ENCODE results near the gene EIF4EBP2.
A peak's percentile ranks its signal among the peaks of the same experiment; 100 is the strongest.

Gene EIF4EBP2

DNA sequence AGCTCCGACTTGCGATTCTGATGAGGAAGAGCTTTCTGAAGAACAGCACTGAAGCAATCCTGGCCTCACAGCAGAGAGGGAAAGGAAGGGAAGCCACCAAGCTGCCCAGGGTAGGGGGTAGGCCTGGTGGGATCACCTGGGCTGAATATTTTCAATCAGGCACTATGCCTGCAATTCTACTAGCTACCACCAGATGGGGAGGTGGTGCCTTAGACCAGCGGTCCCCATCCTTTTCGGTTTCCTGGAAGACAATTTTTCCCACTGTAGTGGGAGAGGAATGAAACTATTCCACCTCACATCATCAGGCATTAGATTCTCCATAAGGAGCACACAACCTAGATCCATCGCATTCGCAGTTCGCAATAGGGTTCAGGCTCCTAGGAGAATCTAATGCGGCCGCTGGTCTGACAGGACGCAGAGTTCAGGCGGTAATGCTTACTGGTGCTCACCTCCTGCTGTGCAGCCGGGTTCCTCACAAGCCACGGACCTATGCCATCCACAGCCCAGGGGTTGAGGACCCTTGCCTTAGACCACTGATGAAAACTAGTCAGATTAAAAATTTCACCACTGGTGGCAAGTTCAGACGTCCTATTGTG lies 24.3 kb upstream of the EIF4EBP2 start:
- no peak for DNase-seq

DNA sequence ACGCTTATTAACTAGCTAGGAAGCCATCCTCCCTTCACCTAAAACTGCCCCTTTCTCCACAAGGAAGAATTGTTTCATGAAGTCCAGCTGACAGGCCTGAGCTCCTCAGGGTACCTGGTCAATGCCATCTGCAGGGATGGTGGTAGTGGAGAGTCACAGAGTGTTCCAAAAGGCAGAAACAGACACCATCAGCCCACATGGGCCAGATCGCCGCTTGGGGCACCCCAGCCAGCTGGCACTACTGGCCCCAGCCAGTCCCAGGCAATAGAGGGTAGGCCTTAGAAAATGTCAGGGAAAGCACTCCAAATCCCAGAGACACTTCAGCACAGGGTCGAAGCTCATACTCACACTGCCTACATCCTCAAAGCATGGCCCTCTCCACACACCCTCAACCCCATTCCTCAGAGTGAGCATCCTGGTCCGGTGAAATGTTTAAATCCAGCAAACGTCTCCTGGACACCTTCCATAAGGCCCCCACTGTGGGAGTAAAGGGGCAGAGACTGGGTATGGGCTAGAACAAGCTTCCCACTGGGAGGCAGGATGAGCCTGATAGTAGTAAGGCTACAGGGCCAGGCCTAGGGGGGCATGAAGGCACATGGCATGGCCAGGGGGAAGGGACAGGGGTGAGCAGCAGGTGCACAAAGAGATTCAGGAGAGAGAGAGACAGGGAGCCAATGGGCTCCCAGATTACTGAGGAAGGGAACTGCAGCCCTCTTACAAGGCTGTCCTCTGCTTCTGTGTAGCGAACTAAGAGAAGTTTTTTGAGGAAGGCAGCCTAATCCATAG lies 23.4 kb upstream of the EIF4EBP2 start:
- no peak for DNase-seq

DNA sequence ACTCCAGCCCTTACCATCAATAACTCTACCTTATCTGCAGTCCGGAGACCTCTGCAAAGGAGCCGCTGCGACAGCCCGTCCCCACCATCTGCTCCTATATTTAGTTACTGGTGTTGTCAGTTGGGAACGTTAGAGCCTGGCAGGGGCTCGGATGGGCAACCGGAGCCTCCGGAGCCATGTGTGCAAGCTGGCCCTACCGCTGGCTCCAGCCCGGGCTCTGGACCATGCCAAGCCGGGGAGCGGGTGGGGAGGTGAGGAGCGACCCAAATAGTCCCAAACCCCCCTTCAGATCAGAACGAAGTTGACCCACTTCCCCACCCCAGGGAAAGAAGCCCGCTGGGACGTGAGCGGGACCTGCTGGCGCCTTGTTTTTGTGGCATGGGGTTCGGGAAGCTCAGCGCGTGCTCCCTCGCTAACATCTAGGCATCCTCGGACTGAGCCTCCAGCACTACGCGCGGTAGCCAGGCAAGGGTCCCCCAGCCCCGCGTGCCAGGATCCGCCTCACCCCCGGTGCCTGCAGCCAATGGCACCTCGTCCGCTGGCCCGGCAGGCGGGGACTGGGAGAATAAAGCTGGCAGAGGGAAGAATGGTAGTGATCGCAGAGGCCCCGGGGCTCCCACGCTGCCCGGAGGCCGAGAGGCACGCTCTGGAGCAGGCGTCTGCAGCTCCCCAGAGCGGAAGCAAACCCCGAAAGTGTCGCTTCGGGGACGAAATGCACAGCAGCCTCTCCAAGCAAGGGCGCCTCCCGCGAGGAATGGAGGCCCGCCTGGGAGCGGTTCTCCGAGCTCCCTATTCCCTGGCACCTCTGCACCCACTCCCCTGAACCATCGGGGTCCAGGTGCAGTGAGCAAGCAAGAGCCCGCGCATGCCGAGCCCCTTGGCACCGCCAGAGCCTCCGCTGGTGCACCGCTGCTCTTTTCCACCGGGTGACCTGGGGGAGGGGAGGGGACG lies 22.2 kb upstream of the EIF4EBP2 start:
- peak; percentile 52 for DNase-seq

DNA sequence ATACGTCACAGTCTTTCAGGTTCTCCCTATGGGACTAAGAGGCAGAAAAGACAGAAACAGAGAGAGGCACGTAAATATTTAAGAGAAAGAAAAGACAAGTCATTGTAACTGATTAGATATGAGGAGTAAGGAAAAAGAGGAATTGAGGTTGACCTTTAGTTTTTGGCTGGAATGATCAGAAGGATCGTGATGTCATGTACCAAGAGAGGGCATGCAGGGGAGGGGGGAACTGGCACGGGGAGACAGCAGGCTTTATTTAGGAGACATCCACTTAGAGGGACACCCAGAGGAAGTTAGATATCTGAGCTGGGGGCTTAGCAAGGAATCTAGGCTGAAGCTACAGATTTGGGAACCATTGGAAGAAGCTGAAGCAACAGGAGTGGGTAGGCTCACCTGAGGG lies 12.3 kb upstream of the EIF4EBP2 start:
- DNase-seq = no peak

DNA sequence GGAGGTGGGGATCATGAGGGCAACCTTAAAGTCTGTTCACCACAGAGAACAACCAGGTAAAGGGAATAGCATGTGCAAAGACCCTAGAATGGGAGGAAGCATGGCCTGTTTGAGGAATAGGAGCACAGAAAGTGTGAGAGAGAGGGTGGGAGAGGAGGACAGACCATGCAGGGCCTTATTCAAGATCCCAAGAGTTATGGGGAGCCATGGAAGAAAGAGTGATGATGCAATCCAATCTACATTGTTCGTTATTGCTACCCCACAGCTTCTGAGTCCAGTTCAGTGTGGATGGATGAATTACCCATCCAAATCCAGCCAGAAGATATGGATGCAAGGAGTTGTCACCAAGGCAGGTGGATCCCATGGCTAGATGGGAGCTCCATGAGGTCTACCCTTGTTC lies 7.8 kb upstream of the EIF4EBP2 start:
- DNase-seq = no peak

DNA sequence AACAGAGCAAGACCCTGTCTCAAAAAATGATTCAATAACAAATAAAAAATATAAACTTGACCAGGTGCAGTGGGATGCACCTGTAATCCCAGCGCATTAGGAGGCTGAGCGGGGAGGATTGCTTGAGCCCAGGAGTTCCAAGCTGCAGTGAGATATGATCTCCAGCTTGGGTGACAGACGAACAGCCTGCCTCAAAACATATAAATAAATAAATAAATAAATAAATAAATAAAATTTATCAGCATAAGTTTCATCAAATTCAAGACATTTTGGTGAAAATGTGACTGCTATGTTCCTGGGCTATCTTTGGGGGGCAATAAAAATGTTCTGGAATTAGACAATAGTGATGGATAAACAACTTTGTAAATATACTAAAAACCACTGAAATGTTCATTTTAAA lies 4.8 kb upstream of the EIF4EBP2 start:
- no peak for DNase-seq

DNA sequence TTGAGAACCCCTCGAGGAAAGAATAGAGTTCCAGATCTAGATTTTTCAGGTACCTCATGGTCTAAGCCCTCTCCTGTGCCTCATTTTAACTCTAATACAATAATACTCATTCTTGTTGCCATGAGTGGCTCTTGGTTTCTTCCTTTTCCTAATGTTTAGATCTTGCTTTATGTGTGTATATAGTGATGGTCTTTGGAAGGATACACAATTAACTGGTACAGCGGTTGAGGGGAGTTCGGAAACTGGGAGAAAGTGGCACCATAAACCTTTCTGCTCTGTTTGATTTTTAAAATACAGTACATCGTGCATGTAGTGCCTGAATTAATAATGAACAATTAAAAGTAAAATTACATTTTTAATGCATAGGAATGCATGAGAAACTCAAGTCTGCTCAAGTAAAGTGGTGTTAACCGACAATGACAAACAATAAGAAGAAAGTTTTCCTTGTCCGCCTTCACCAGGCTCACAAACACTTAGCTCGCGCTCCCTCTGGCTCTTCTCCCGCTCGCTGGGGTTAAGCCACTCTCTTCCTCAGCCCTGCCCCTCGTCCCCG lies 386 bp upstream of the EIF4EBP2 start:
- no peak for DNase-seq

DNA sequence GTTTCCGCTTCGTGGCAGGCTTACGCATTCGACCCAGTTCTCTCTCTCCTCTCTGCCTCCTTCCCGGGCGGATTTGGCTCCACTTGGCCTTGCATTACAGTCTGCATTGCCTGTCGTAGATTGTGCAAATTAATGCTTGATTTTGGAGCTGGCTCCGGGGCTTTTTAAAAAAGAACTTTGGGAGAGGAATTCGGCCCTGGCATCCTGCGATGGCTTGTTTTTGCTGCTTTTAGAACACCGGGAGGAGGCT lies 767 bp downstream of the EIF4EBP2 start:
- DNase-seq = no peak

DNA sequence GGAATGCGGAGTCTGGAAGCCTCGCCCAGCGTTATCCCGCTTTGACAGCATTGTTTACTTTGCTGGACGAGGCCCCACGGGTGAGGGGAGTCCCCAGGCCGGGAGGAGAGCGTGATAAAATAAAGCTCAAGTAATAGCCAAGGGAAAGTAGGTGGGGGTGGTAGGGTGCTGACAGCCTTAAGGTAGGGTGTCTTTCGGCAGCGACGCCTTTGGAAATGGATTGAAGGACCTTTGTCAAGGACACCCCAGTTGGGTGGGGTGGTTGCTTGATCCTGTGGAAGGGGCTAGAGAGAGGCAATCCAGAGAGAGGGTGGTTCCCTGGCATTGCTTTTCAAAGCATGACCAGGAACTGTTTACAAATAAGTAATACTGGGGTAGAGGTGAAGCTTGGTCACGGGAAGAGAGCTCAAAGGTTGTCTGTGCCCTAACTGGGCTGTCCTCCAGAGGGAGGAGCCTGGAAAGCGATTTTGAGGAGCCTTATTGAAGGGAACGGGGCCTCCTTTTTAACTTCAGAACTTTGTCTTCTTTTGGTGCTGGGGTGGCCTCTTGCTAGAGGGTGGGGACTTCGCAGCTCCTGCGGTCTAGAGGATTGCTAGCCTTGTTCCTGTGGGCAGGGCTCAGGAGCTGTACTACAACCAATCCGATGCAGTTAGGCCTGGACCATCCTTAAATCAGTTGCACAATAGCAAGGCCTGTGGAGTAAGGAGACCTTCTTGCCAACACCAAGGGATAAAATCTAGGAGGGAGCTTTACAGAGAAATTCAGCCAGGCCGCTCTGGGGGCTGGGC lies 1.3 kb downstream of the EIF4EBP2 start:
- DNase-seq = peak; percentile 95

DNA sequence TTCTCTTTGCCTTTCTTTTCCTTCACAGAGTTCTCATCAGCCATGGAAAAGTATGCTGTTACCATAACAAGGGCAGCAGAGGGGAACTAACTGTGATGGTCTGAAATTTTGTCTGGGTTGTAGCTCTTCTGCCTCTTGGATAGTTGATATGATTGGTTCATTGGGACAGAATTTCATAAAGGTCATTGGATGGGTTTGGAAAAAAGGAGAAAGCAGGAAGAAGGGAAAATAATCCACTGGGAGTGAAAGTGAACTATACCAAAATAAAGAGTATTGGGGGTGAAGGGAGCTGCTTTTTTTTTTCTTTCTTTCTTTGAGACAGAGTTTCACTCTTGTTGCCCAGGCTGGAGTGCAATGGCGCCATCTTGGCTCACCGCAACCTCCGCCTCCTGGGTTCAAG lies 5.8 kb downstream of the EIF4EBP2 start:
- DNase-seq = no peak

DNA sequence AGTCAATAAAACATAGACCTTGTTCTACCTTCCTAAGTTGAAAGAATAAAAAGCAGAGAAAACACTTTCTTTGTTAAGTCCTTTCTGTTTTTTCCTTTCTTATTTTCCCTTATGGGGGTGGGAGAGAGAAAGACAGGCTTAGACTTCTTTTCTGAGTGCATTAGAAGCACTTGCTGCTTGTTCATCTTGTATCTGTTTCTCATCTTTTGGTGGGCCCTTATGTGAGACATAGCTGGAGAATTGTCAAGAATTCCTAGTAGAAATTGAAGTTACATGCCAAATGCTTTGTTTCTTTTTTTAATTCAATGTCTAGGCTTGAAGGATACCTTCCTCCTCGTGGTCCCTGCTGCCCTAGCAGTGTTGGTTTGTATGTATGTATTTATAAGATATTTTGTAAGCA lies 6.7 kb downstream of the EIF4EBP2 start:
- DNase-seq = no peak

DNA sequence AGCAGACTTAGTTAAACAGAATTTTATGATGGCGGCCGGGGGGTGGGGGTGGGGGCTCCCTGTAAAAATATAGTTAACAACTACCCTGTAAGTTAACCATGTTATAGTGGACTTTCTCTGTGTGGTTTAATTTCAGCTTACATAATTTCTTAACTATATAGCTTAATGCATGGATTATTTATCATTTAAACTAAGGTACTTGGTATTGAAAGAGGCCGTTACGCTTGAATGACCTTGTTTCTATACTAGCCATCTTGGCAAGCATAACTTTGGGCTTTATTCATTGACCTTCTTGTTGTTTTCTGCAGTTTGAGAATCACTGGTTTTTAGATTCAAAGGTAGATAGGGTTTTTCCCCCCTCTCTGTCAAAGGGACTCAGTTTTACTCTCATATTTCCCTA lies 8.4 kb downstream of the EIF4EBP2 start:
- DNase-seq = no peak

DNA sequence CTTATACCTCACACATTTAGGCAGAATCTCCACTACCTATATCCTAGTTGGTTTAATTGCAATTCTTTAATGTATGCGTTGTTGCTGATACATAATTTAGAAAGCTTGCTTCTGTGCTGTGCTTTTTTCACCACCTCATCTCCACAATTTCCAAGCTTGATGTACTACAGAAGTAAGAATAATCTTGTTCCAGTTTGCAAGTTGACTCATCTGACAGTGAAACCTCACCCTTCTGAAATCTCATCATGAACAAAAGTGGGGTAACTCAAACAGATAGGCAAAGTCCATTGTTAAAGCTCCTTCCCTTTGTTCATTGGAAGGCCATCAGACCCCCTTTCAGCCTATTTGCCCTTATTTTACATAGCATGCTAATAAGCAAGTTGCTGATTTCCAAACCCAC lies 13.6 kb downstream of the EIF4EBP2 start:
- DNase-seq = no peak

DNA sequence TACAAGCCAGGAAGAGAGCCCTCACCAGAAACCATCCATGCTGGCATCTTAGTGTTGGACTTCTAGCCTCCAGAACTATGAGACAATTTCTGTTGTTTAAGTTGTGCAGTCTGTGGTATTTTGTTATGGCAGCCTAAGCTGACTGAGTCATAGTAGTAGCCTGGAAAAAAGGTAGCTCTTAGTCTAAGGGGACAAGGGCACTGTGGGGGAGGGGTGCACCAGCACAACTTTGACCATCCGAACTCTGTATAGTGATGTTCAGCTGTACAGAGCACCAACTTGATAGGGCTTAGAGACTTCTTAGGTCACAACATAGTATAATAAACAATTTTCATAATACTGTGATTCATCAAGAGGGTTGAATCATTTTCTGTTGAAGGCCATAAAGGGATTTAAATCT lies 14.3 kb downstream of the EIF4EBP2 start:
- DNase-seq = peak; percentile 68

DNA sequence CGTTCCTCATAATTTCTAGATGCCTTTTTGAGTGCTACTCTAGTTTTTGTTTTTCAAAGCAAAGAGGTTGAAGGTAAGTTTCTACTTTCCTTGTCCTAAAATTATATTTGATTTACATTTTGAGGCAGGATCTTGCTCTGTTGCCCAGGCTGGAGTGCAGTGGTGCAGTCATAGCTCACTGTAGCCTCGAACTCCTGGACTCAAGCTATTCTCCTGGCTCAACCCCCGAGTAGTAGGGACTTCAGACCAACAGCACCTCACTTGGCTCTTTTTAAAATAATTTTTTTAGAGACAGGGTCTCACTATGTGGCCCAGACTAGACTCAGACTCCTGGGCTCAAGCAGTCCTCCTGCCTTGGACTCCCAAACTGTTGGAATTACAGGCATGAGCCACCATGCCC lies 14.8 kb downstream of the EIF4EBP2 start:
- DNase-seq = no peak

DNA sequence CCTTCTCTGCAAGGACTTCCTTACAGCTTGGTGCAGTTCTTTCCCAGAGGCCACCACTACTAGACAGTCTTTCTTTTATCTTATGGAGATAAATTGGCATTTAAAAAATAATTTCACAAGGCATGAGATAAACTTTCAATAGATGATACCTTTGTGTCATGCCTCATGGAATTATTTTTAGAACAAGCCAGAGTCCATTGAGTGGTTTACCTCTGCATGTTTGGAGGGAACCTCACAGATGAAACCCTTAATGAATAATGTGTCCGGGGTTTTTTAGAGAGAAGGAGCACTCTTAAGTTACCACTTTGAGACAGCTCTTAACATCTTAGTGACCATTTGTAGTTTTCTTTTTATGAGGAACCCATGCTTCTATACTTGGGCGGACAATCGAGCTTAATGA lies 20.4 kb downstream of the EIF4EBP2 start:
- no peak for DNase-seq

DNA sequence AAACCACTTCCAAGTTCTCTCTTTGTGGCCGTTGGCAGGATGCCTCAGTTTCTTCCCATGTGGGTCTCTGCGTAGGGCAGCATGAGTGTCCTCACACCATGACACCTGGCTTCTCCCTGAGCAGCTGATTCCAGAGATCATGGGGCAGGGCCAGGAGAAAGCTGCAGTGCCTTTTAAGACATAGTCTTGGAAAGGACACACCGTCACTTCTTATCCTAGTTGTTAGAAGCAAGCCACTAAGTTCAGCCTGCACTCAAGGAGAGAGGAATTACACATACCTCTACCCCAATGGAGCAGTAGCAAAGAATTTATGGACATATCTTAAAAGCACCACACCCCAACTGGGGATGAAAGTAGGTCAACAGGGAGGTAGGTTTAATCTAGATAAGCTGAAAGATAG lies 21.2 kb downstream of the EIF4EBP2 start:
- DNase-seq = no peak

DNA sequence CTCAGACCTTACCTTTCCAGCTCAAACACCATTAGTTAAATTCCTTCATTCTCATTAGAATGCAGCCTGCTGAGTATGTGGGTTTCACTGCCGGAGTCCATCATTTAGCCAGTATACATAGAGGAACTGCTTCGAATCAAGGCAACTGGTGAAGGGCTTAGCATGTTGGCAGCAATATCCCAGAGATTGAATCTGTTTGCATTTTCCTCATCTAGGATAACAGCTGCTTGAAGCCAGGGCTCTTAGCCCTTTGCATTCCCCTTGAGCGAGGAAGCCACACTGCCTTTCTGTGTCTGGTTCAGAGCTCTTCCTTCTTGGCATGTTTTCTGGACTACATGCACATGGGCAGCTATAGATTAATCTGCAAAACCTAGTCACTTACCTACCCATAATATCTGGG lies 22.9 kb downstream of the EIF4EBP2 start:
- DNase-seq = no peak

DNA sequence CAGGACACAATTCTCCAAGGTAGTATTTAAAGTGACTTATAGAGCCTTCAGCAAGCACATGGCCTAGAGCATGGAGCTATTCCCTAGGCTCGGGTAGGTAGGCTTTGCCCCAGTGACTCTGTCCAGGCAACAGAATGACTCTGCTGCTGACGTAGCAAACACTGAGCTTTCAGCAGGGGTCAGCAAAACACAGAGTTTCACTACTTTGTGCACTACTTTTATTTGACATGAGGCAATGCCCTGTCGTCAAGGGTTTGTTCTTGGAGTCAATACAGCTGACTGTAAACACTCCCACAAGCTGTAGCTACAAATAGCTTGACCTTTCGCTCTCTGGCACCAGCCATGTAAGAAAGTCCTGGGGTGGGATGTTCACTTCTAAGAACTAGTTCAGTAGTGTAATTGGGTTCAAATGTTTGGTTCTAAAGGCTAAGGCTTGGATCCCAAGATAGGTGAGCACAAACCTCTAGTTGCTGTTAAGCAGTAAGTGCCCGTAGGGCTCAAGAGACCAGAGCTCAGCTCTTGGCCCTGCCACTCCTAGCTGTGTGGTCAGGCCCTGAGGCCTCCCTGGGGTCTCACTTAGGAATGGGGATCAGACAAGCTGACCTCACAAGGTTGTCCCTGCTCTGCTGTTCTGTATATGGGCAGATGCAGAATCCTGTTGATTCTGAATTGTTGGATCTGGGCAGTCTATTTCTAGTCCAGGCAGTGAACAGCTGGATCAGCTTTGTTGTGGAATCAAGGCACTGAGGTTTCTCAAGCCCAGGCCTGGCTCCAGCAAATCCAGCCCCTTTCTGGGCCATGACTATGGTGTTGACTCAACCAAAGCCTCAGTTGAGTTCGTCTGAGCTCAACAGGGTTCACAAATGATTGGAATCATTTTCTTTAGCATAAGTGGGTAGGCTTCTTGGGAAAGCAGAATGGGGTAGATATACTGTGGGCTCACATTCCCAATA lies 26.8 kb downstream of the EIF4EBP2 start:
- DNase-seq = no peak

DNA sequence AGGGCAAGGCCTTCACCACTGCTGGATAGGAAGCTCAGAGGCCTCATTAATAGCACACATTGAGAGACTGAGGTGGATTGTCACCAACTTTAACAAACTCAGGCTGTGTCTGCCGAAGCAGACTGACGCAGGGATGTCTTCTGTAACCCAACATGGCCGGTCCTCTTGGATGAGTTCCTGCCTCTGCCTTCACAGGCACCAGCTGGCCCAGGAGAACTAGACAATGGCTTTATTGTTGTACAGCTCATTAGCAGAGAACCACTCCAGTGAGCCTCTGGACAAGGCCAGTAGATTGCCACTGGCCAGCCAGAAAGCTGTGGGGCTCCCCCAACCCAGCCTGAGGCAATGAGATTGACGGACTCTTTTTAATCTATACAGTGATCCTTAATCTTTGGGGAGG lies 28.2 kb downstream of the EIF4EBP2 start:
- no peak for DNase-seq

DNA sequence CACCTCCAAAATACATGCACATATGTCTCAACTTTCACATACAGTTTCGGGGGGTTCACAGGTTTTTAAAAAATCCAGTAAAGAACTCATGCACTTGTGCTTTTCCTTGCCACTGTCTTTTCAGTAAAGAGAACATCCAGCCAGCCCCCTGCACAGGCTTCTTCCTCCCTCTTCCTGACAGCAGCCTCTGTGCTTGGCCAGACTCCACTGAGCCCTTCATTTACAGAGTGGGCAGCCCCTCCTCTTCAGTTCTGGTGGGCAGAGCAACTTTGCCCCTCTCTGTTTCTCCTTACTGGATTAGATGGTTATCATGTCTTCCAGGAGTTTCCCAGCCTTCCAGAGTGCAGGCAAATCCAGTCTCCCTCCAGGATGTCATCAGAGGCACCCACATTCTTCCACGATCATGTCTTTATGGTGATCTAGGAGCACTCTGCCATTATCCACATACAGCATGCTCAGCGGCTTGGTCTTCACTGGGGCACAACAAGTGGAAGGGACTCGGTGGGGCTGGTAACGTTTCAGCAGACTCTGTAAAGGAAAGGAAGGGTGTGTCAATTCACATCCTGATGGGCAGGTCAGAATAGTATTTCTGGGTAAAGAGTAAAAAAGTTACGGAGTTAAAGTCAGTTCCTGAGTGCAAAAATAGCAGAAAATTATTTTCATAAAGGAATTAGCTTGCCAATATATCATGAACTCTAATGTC lies 28.8 kb downstream of the EIF4EBP2 start:
- no peak for DNase-seq
